ENCODE measurements around the gene SLC1A2.

- no peak for TF ChIP-seq CTCF (IDR thresholded peaks at IDR 0.05)
- TF ChIP-seq POLR2A (IDR thresholded peaks at IDR 0.05): no peak
Observed at GRCh38 chr11:35216962-35217678, 202.2 kb downstream of the SLC1A2 start.

Measured in lower leg skin (tissue), 3 donors.